HepG2 (cell line): Measurements from ENCODE around the gene OPN3.

Experiments used
- DR1 ChIP-seq: sonication (generic); formaldehyde crosslinking; IDR thresholded peaks from 2 replicates; pipeline ENCODE4 v1.8.0; 2021; ENCODE audit warnings: mild to moderate bottlenecking, missing genetic modification reagents, inconsistent platforms
- POLR2A ChIP-seq, 2 experiments: IDR thresholded peaks; 2 replicates each; pipeline ENCODE4 v1.6.1; 2011; ENCODE audit warnings: low read depth in 2 of 2, low read length in 2 of 2, mild to moderate bottlenecking in 1 of 2, moderate library complexity in 1 of 2; ENCODE audit not compliant: insufficient read depth in 1 of 2
- RFX5 ChIP-seq: IDR thresholded peaks from 2 replicates; pipeline ENCODE4 v1.6.1; 2011; ENCODE audit warnings: low read depth, low read length, improper control_type of control experiment

GRCh38 chr1:241638909-241639622 is 1.1 kb downstream of the OPN3 start:
- TF ChIP-seq DR1 (no peak), RFX5 (no peak), POLR2A (IDR thresholded peaks at IDR 0.05; ENCODE audit: insufficient read depth in 1 of 2, low read depth in 2 of 2, low read length in 2 of 2) (no peak)
